PC-9 (cell line): ENCODE results near the gene ZGRF1. TPM values are rescaled to one million over a fixed set of nuclear protein-coding genes. Genes with fewer than 3 reads are reported as not detected.

Experiments used
- BruUV-seq: library from RNA; stranded (reverse); fragments of 400-500 nt; replicated peaks from 2 replicates; lab custom pipeline; 2021; lab: Mats Ljungman, UMichigan
- CTCF ChIA-PET: fragments of 300-600 bp; sonication (Branson Sonifier 250); formaldehyde crosslinking; loops from one replicate; lab custom pipeline; 2022; ENCODE audit warnings: antibody characterized with exemption; lab: Charles Lee
- POLR2A ChIA-PET: fragments of 300-600 bp; sonication (Branson Sonifier 250); formaldehyde crosslinking; loops from one replicate; lab custom pipeline; 2022; ENCODE audit warnings: antibody characterized with exemption; ENCODE audit not compliant: unreplicated experiment; lab: Charles Lee
- DNase-seq, 2 experiments: peaks; one replicate each; pipeline versions ENCODE4 v3.0.0 to v3.0.0-alpha.2; 2015 to 2022; ENCODE audit warnings: mixed read lengths in 1 of 2
- H2AFZ ChIP-seq: fragments of 200-600 bp; sonication (generic); 2 replicates; pipeline ENCODE4 v1.8.1; 2017; ENCODE audit warnings: antibody characterized with exemption
- H3F3A ChIP-seq: fragments of 200-600 bp; sonication (generic); 2 replicates; pipeline ENCODE4 v1.8.1; 2017; ENCODE audit warnings: antibody characterized with exemption, mild to moderate bottlenecking, low read depth; ENCODE audit not compliant: insufficient read depth
- H3K27ac ChIP-seq: fragments of 200-600 bp; sonication (generic); 2 replicates; pipeline ENCODE4 v1.6.1; 2016; ENCODE audit warnings: mixed run types
- H3K27me3 ChIP-seq: fragments of 200-600 bp; sonication (generic); 2 replicates; pipeline ENCODE4 v1.6.1; 2016; ENCODE audit warnings: low read depth, mixed run types; ENCODE audit not compliant: insufficient read depth
- H3K36me3 ChIP-seq: fragments of 200-600 bp; sonication (generic); 2 replicates; pipeline ENCODE4 v1.6.1; 2016; ENCODE audit warnings: low read depth, mixed run types
- H3K4me1 ChIP-seq: fragments of 200-600 bp; sonication (generic); replicated peaks from 2 replicates; pipeline ENCODE4 v1.6.1; 2016; ENCODE audit warnings: mixed run types; ENCODE audit not compliant: insufficient read depth
- H3K4me2 ChIP-seq: fragments of 200-600 bp; sonication (generic); 2 replicates; pipeline ENCODE4 v1.6.1; 2017; ENCODE audit warnings: mixed run types
- H3K4me3 ChIP-seq: fragments of 200-600 bp; sonication (generic); 2 replicates; pipeline ENCODE4 v1.6.1; 2016; ENCODE audit warnings: mixed run types
- H3K79me2 ChIP-seq: fragments of 200-600 bp; sonication (generic); 2 replicates; pipeline ENCODE4 v1.6.1; 2017; ENCODE audit warnings: low read depth, mixed run types
- H3K9me2 ChIP-seq: fragments of 200-600 bp; sonication (generic); 2 replicates; pipeline ENCODE4 v1.8.1; 2017; ENCODE audit warnings: mild to moderate bottlenecking; ENCODE audit not compliant: insufficient read depth
- H3K9me3 ChIP-seq: fragments of 200-600 bp; sonication (generic); 2 replicates; pipeline ENCODE4 v1.8.1; 2016; ENCODE audit warnings: low read depth; ENCODE audit not compliant: insufficient read depth
- H4K20me1 ChIP-seq: fragments of 200-600 bp; sonication (generic); 2 replicates; pipeline ENCODE4 v1.8.1; 2017; ENCODE audit not compliant: insufficient read depth
- CTCF ChIP-seq: fragments of 200-600 bp; sonication (generic); conservative IDR thresholded peaks from 2 replicates; pipeline ENCODE4 v1.6.1; 2017; ENCODE audit warnings: mixed run types, antibody characterized with exemption, mild to moderate bottlenecking, moderate library complexity
- EZH2 ChIP-seq: fragments of 200-600 bp; sonication (generic); IDR thresholded peaks from 2 replicates; pipeline ENCODE4 v1.8.0; 2017; ENCODE audit warnings: antibody characterized with exemption, low read depth
- intact Hi-C: fragments of 100-400 bp; cut with micrococcal nuclease; formaldehyde crosslinking; loops from one replicate; pipeline ENCODE4 v1.10.0; 2022; ENCODE audit not compliant: unreplicated experiment
- total RNA-seq: library from RNA; stranded (reverse); gene quantifications from 2 replicates; pipeline ENCODE4 v1.2.3, GENCODE V29; 2021

ZGRF1 gene
- total RNA-seq, 1 experiment from 2014 or later = 17.3 TPM

GRCh38 chr4:112531146-112531545, 105.6 kb downstream of the ZGRF1 start:
- ChIA-PET CTCF (interaction anchor here (0.6 kb wide), 1 partner anchor 209 kb away, joined by 3 read pairs; no protein-coding TSS in a partner anchor), POLR2A (no interaction called here)
- intact Hi-C loops = no loop called here
- Histone ChIP-seq H3K27me3 (no peaks in the 10 kb centered on the region), H3K9me3 (no peaks in the 10 kb centered on the region), H3K4me1 (no peaks in the 10 kb centered on the region), H3K4me2 (no peak overlapping the region), H4K20me1 (no peaks in the 10 kb centered on the region), H3K27ac (no peak overlapping the region), H3K79me2 (no peaks in the 10 kb centered on the region), H3K36me3 (no peaks in the 10 kb centered on the region), H3F3A (no peaks in the 10 kb centered on the region), H3K4me3 (no peak overlapping the region), H3K9me2 (no peaks in the 10 kb centered on the region), H2AFZ (no peak overlapping the region)
- DNase-seq = no peak
- no peak for TF ChIP-seq EZH2
- TF ChIP-seq CTCF = no peak
- BruUV-seq = no TSS peak

GRCh38 chr4:112526061-112526460, 110.6 kb downstream of the ZGRF1 start:
- Histone ChIP-seq H3K36me3 (no peaks in the 10 kb centered on the region), H3K4me3 (no peak overlapping the region), H3K9me2 (no peaks in the 10 kb centered on the region), H4K20me1 (no peaks in the 10 kb centered on the region), H3K79me2 (no peaks in the 10 kb centered on the region), H3K27me3 (no peaks in the 10 kb centered on the region), H3K4me1 (0 out of 2 replicates have a peak, but pooled peaks cover 4% of the 10 kb centered on the region), H3K9me3 (no peaks in the 10 kb centered on the region), H3F3A (no peaks in the 10 kb centered on the region), H3K27ac (no peak overlapping the region), H3K4me2 (no peak overlapping the region), H2AFZ (no peak overlapping the region)
- DNase-seq = no peak
- TF ChIP-seq CTCF (no peak), EZH2 (no peak)
- ChIA-PET POLR2A (no interaction called here), CTCF (no interaction called here)
- intact Hi-C loops = loop anchor here (2.0 to 10.0 kb wide), 2 partner anchors 239 to 419 kb away; no protein-coding TSS in a partner anchor
- BruUV-seq = no TSS peak

GRCh38 chr4:112523764-112524505, 112.8 kb downstream of the ZGRF1 start:
- peak overlapping the region; percentile 77 for H3K4me2 ChIP-seq
- CTCF ChIA-PET = interaction anchor here (0.5 to 0.6 kb wide), 4 partner anchors 187 to 564 kb away, joined by 3 to 4 read pairs (median 3); no protein-coding TSS in a partner anchor
- no peak overlapping the region for H3K27ac ChIP-seq
- H3K36me3 ChIP-seq = no peaks in the 10 kb centered on the region
- H3K4me1 ChIP-seq = 0 out of 2 replicates have a peak, but pooled peaks cover 4% of the 10 kb centered on the region
- no peaks in the 10 kb centered on the region for H4K20me1 ChIP-seq
- POLR2A ChIA-PET = no interaction called here
- no peaks in the 10 kb centered on the region for H3F3A ChIP-seq
- H2AFZ ChIP-seq = peak overlapping the region; percentile 78
- no peaks in the 10 kb centered on the region; the same call in 1 of the 2 replicates for H3K27me3 ChIP-seq
- no TSS peak for BruUV-seq
- H3K4me3 ChIP-seq = peak overlapping the region; percentile 60
- H3K79me2 ChIP-seq = no peaks in the 10 kb centered on the region
- peak; percentile 70 to 87 for DNase-seq
- intact Hi-C loops = loop anchor here (1.0 to 10.0 kb wide), 6 partner anchors 196 to 582 kb away; no protein-coding TSS in a partner anchor
- no peaks in the 10 kb centered on the region for H3K9me2 ChIP-seq
- H3K9me3 ChIP-seq = no peaks in the 10 kb centered on the region
- TF ChIP-seq EZH2 (no peak), CTCF (peak; percentile 97)
